PC-3 (cell line): Measurements from ENCODE around the gene BHLHE23. TPM values are rescaled to one million over a fixed set of nuclear protein-coding genes. Genes with fewer than 3 reads are reported as not detected.

Source experiments
- ATAC-seq: fragments of 200-7000 bp; cut with Tn5 transposase; 2 replicates; pipeline ENCODE4 v1.9.1; 2020; ENCODE audit warnings: mild to moderate bottlenecking, moderate library complexity
- BruUV-seq: library from RNA; stranded (reverse); fragments of 400-500 nt; replicated peaks from 2 replicates; lab custom pipeline; 2021; lab: Mats Ljungman, UMichigan
- CTCF ChIA-PET: fragments of 300-600 bp; sonication (Branson Sonifier 250); formaldehyde crosslinking; loops from one replicate; lab custom pipeline; 2022; ENCODE audit warnings: antibody characterized with exemption; lab: Charles Lee
- POLR2A ChIA-PET: fragments of 300-600 bp; sonication (Branson Sonifier 250); formaldehyde crosslinking; loops from one replicate; lab custom pipeline; 2022; ENCODE audit warnings: antibody characterized with exemption; ENCODE audit not compliant: unreplicated experiment; lab: Charles Lee
- DNase-seq: peaks from one replicate; pipeline ENCODE4 v3.0.0-alpha.2; 2015
- H2AFZ ChIP-seq: fragments of 300-600 bp; sonication (generic); 2 replicates; pipeline ENCODE4 v1.6.0; 2016; ENCODE audit warnings: antibody characterized with exemption, low read length
- H3F3A ChIP-seq: fragments of 300-600 bp; sonication (generic); one replicate; pipeline ENCODE4 v1.6.0; 2017; ENCODE audit warnings: antibody characterized with exemption, low read length, control low read depth, mild to moderate bottlenecking; ENCODE audit not compliant: unreplicated experiment
- H3K27ac ChIP-seq: fragments of 300-600 bp; sonication (generic); 2 replicates; pipeline ENCODE4 v1.5.1; 2016; ENCODE audit warnings: mild to moderate bottlenecking, low read length
- H3K27me3 ChIP-seq: fragments of 300-600 bp; sonication (generic); 2 replicates; pipeline ENCODE4 v1.6.1; 2016; ENCODE audit warnings: low read length, mixed read lengths
- H3K36me3 ChIP-seq: fragments of 300-600 bp; sonication (generic); 2 replicates; pipeline ENCODE4 v1.6.1; 2016; ENCODE audit warnings: low read depth, mixed run types, low read length, mixed read lengths
- H3K4me1 ChIP-seq: fragments of 300-600 bp; sonication (generic); 2 replicates; pipeline ENCODE4 v1.5.1; 2016; ENCODE audit warnings: low read length; ENCODE audit not compliant: insufficient read depth
- H3K4me2 ChIP-seq: fragments of 300-600 bp; sonication (generic); 2 replicates; pipeline ENCODE4 v1.6.0; 2016; ENCODE audit warnings: low read length
- H3K4me3 ChIP-seq: fragments of 300-600 bp; sonication (generic); 2 replicates; pipeline ENCODE4 v1.5.1; 2016; ENCODE audit warnings: mild to moderate bottlenecking, low read length, mixed read lengths
- H3K79me2 ChIP-seq: fragments of 300-600 bp; sonication (generic); 2 replicates; pipeline ENCODE4 v1.6.1; 2017; ENCODE audit warnings: low read length, mixed read lengths
- H3K9ac ChIP-seq: fragments of 300-600 bp; sonication (generic); 2 replicates; pipeline ENCODE4 v1.6.0; 2016; ENCODE audit warnings: mild to moderate bottlenecking, low read length
- H3K9me2 ChIP-seq: fragments of 300-600 bp; sonication (generic); replicated peaks from 2 replicates; pipeline ENCODE4 v1.6.1; 2016; ENCODE audit warnings: mixed run types, low read length, mixed read lengths
- H3K9me3 ChIP-seq: fragments of 300-600 bp; sonication (generic); 2 replicates; pipeline ENCODE4 v1.6.1; 2016; ENCODE audit warnings: low read length, mixed read lengths
- H4K20me1 ChIP-seq: fragments of 300-600 bp; sonication (generic); 2 replicates; pipeline ENCODE4 v1.6.1; 2016; ENCODE audit warnings: low read length, mixed read lengths
- CTCF ChIP-seq: fragments of 300-600 bp; sonication (generic); conservative IDR thresholded peaks from 2 replicates; pipeline ENCODE4 v1.5.1; 2017; ENCODE audit warnings: antibody characterized with exemption, low read depth, mild to moderate bottlenecking, low read length
- EZH2 ChIP-seq: fragments of 300-600 bp; sonication (generic); IDR thresholded peaks from one replicate; pipeline ENCODE4 v1.6.1; 2017; ENCODE audit warnings: antibody characterized with exemption, mild to moderate bottlenecking, low read length; ENCODE audit not compliant: unreplicated experiment
- EZH2phosphoT487 ChIP-seq: fragments of 300-600 bp; sonication (generic); IDR thresholded peaks from 2 replicates; pipeline ENCODE4 v1.6.1; 2018; ENCODE audit warnings: mild to moderate bottlenecking, antibody characterized with exemption, low read length, borderline replicate concordance
- intact Hi-C: fragments of 100-400 bp; cut with micrococcal nuclease; formaldehyde crosslinking; loops from 2 replicates; pipeline ENCODE4 v1.9.0; 2023
- total RNA-seq: library from RNA; depleted of rRNA; stranded (reverse); fragments of >200 nt; gene quantifications from 2 replicates; pipeline ENCODE4 v1.2.3, GENCODE V29; 2014

Gene BHLHE23
- total RNA-seq, 1 experiment from 2014 or later: not detected

GRCh38 chr20:63017076-63017825 is 10.5 kb upstream of the BHLHE23 start:
- ATAC-seq (no peak), DNase-seq (no peak)
- Histone ChIP-seq H3K9ac (no peak overlapping the region), H3K9me2 (no peaks in the 10 kb centered on the region), H3K27ac (no peak overlapping the region), H3K4me2 (no peak overlapping the region), H3K9me3 (no peaks in the 10 kb centered on the region), H4K20me1 (no peaks in the 10 kb centered on the region), H3K36me3 (no peaks in the 10 kb centered on the region), H3K27me3 (peaks cover 88% of the 10 kb centered on the region), H3K4me3 (no peak overlapping the region), H3K79me2 (no peaks in the 10 kb centered on the region), H3F3A (no peaks in the 10 kb centered on the region), H3K4me1 (peaks cover 9% of the 10 kb centered on the region), H2AFZ (no peak overlapping the region)
- no TSS peak for BruUV-seq
- ChIA-PET CTCF (no interaction called here), POLR2A (no interaction called here)
- TF ChIP-seq EZH2: no peak
- TF ChIP-seq EZH2phosphoT487: no peak
- TF ChIP-seq CTCF: no peak
- intact Hi-C loops: no loop called here

DNA sequence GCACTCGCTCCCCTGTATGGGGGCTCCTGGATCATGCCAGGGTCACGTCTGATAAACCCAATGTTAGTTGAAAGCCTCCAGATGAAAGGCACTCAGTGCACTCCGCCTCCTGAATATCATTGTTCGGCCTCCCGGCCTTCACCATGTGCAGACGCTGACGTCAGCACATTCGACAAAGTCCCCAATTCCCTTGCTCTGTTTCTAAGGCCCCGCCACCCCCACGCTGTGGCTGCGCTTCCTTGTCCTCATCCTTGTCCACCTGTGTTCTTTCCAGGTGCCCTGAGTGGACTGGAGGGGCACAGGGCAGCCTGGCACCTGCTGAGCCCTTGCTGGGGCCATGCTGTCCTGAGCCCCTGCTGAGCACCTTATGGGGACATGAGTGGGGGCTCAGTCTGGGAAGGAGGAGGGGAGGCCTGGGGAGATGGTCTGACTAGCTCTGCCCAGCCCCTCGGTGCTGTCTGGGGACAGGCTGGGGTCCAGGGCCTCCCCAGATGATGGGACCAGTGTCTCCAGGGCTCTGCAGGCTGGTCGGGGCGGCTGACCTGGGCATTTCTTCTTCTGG is 9.8 kb upstream of the BHLHE23 start:
- no TSS peak for BruUV-seq
- Histone ChIP-seq H3K27me3 (peaks cover 81% of the 10 kb centered on the region), H3K36me3 (no peaks in the 10 kb centered on the region), H3K27ac (no peak overlapping the region), H3K9me3 (no peaks in the 10 kb centered on the region), H3K4me3 (no peak overlapping the region), H3K9me2 (no peaks in the 10 kb centered on the region), H4K20me1 (no peaks in the 10 kb centered on the region), H3K9ac (no peak overlapping the region), H3K79me2 (no peaks in the 10 kb centered on the region), H3F3A (no peaks in the 10 kb centered on the region), H3K4me1 (peaks cover 9% of the 10 kb centered on the region), H2AFZ (no peak overlapping the region), H3K4me2 (no peak overlapping the region)
- ATAC-seq (no peak), DNase-seq (no peak)
- CTCF ChIA-PET: no interaction called here
- intact Hi-C loops: no loop called here
- TF ChIP-seq EZH2phosphoT487: no peak
- TF ChIP-seq EZH2: no peak
- no peak for TF ChIP-seq CTCF
- POLR2A ChIA-PET: no interaction called here
